Transverse colon (tissue), 4 donors: Measurements from ENCODE around the gene TMEM132D. TPM values are rescaled to one million over a fixed set of nuclear protein-coding genes. Genes with fewer than 3 reads are reported as not detected.

Source experiments
- DNase-seq: peaks from one replicate; pipeline ENCODE4 v3.0.0-alpha.2; 2019
- H3K27ac ChIP-seq, 4 donors: fragments of 200-600 bp; sonication (generic); 2 replicates each; pipeline ENCODE4 v1.5.1; 2016 to 2018; ENCODE audit warnings: inconsistent platforms in 4 of 4
- H3K27me3 ChIP-seq: fragments of 200-600 bp; sonication (generic); 2 replicates; pipeline ENCODE4 v1.5.1; 2017; ENCODE audit warnings: inconsistent platforms
- H3K36me3 ChIP-seq, 4 donors: fragments of 200-600 bp; sonication (generic); 2 replicates each; pipeline ENCODE4 v1.5.1; 2017 to 2019; ENCODE audit warnings: inconsistent platforms in 4 of 4
- H3K4me1 ChIP-seq, 4 donors: fragments of 200-600 bp; sonication (generic); 2 replicates each; pipeline ENCODE4 v1.5.1; 2017 to 2020; ENCODE audit warnings: inconsistent platforms in 4 of 4
- H3K4me3 ChIP-seq, 4 donors: fragments of 200-600 bp; sonication (generic); 1 replicate in 1 of 4; 2 replicates in 3 of 4; pipeline versions ENCODE4 v1.5.1 to v1.6.1; 2017 to 2019; ENCODE audit warnings: inconsistent platforms in 4 of 4
- H3K9me3 ChIP-seq, 2 donors: fragments of 200-600 bp; sonication (generic); 2 replicates each; pipeline ENCODE4 v1.5.1; 2017 to 2019; ENCODE audit warnings: inconsistent platforms in 2 of 2
- CTCF ChIP-seq, 5 experiments: fragments of 200-600 bp in 3 of 5; fragments of 450-650 bp in 2 of 5; sonication (generic) in 3 of 5; IDR thresholded peaks; 1 replicate in 2 of 5; 2 replicates in 3 of 5; pipeline ENCODE4 v1.5.1; 2016 to 2017; ENCODE audit warnings: antibody characterized with exemption in 5 of 5, inconsistent platforms in 3 of 5, mild to moderate bottlenecking in 2 of 5, moderate library complexity in 1 of 5
- EP300 ChIP-seq: sonication (generic); formaldehyde crosslinking; IDR thresholded peaks from one replicate; pipeline ENCODE4 v1.6.1; 2017; ENCODE audit warnings: antibody characterized with exemption, low read depth
- POLR2A ChIP-seq: fragments of 450-650 bp; IDR thresholded peaks from one replicate; pipeline ENCODE4 v1.6.1; 2016; ENCODE audit warnings: antibody characterized with exemption, mild to moderate bottlenecking, moderate library complexity
- POLR2AphosphoS5 ChIP-seq, 3 donors: sonication (generic); formaldehyde crosslinking; IDR thresholded peaks; one replicate each; pipeline ENCODE4 v1.6.1; 2016; ENCODE audit warnings: antibody characterized with exemption in 3 of 3
- whole genome bisulfite sequencing, 2 donors: methylation state at CpG; one replicate each; pipeline ENCODE4 v1.1.5; 2018; ENCODE audit warnings: low coverage in 1 of 2; 5-methylcytosine and 5-hydroxymethylcytosine counted together
- in situ Hi-C, 4 donors: fragments of 200-750 bp; cut with MboI; loops; one replicate each; pipeline versions ENCODE4 v1.15.0 to v1.15.1; 2017; ENCODE audit warnings: low sequenced_read_pairs in 3 of 4, low pct_ligation_motif_present in 1 of 4, low pct_unique_long_range_greater_than_20kb in 1 of 4
- intact Hi-C: fragments of 100-400 bp; cut with DNase I; formaldehyde crosslinking; loops from one replicate; pipeline ENCODE4 v1.15.1; 2023; ENCODE audit warnings: low total_unique reads
- total RNA-seq, 4 donors: library from RNA; depleted of rRNA; stranded (reverse); fragments of >200 nt; gene quantifications; one replicate each; pipeline ENCODE4 v1.1.0, GENCODE V29; 2016

Gene TMEM132D
- total RNA-seq, 4 donors from 2014 or later = 0.48 to 0.55 TPM; not detected in 2

GRCh38 chr12:129585296-129585695 is 318.5 kb downstream of the TMEM132D start:
- no peaks in the 10 kb centered on the region for H3K4me1 ChIP-seq
- in situ Hi-C loops = no loop called here
- WGBS, 2 donors = 94 to 97% methylated on average over 9 of the region's 9 CpGs
- H3K9me3 ChIP-seq = no peaks in the 10 kb centered on the region
- H3K36me3 ChIP-seq = no peaks in the 10 kb centered on the region
- H3K27me3 ChIP-seq = no peaks in the 10 kb centered on the region
- TF ChIP-seq CTCF (IDR thresholded peaks at IDR 0.05) = no peak
- TF ChIP-seq POLR2AphosphoS5 (IDR thresholded peaks at IDR 0.05) = no peak
- TF ChIP-seq POLR2A = no peak
- no peak for TF ChIP-seq EP300
- no peak overlapping the region for H3K27ac ChIP-seq
- intact Hi-C loops = no loop called here
- no peak overlapping the region for H3K4me3 ChIP-seq
- DNase-seq = no peak

GRCh38 chr12:129579879-129580278 is 323.9 kb downstream of the TMEM132D start:
- in situ Hi-C loops = no loop called here
- no peaks in the 10 kb centered on the region for H3K9me3 ChIP-seq
- no peak overlapping the region for H3K4me3 ChIP-seq
- no peak overlapping the region for H3K27ac ChIP-seq
- intact Hi-C loops = no loop called here
- no peak for DNase-seq
- H3K4me1 ChIP-seq = no peaks in the 10 kb centered on the region
- 85 to 93% methylated on average over 5 of the region's 5 CpGs for WGBS, 2 donors
- no peaks in the 10 kb centered on the region for H3K36me3 ChIP-seq
- H3K27me3 ChIP-seq = no peaks in the 10 kb centered on the region
- TF ChIP-seq POLR2A = no peak

- 86 to 88% methylated on average over 3 to 17 of the region's 17 CpGs for whole genome bisulfite sequencing, 2 donors
- in situ Hi-C loops = no loop called here
Measured at GRCh38 chr12:129571901-129572494, 331.8 kb downstream of the TMEM132D start.

GRCh38 chr12:129570796-129571400 is 332.9 kb downstream of the TMEM132D start:
- no peak overlapping the region for H3K27ac ChIP-seq
- intact Hi-C loops (no loop called here), in situ Hi-C loops (no loop called here)
- no peaks in the 10 kb centered on the region for H3K36me3 ChIP-seq
- no peaks in the 10 kb centered on the region for H3K4me1 ChIP-seq
- no peak overlapping the region for H3K4me3 ChIP-seq
- H3K27me3 ChIP-seq = no peaks in the 10 kb centered on the region
- no peaks in the 10 kb centered on the region for H3K9me3 ChIP-seq
- TF ChIP-seq EP300 = no peak
- no peak for TF ChIP-seq POLR2AphosphoS5 (IDR thresholded peaks at IDR 0.05)
- TF ChIP-seq POLR2A = no peak
- no peak for TF ChIP-seq CTCF (IDR thresholded peaks at IDR 0.05)
- no peak for DNase-seq
- 44 to 70% methylated on average over 3 to 12 of the region's 12 CpGs for WGBS, 2 donors

More at GRCh38 chr12:129571901-129572494, 331.8 kb downstream of the TMEM132D start:
- Histone ChIP-seq H3K27me3 (no peaks in the 10 kb centered on the region), H3K36me3 (no peaks in the 10 kb centered on the region), H3K9me3 (no peaks in the 10 kb centered on the region), H3K4me3 (no peak overlapping the region), H3K4me1 (no peaks in the 10 kb centered on the region), H3K27ac (no peak overlapping the region)
- intact Hi-C loops = no loop called here
- no peak for DNase-seq
- TF ChIP-seq EP300 (no peak), CTCF (IDR thresholded peaks at IDR 0.05) (no peak), POLR2AphosphoS5 (IDR thresholded peaks at IDR 0.05) (no peak), POLR2A (no peak)
